Measurements from ENCODE around the gene PRAMEF12.

DNA sequence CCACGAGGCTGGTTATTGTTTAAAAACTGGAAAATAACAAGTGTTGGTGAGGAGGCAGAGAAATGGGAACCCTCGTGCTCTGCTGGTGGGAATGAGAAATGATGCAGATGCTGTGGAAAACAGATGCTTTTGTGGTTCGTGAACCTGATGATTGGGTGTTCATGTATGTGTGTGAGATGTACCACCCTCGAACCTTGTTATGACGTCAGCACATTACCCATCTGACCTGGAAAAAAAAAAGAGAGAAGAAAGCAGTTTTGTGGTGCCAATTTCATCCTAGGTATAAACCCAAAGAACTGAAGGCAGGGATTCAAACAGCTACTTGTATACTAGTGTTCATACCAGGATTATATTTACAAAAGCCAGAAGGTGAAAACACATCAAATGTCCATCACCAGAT lies 33.9 kb upstream of the PRAMEF12 start:
- TF ChIP-seq, protein P1, sequence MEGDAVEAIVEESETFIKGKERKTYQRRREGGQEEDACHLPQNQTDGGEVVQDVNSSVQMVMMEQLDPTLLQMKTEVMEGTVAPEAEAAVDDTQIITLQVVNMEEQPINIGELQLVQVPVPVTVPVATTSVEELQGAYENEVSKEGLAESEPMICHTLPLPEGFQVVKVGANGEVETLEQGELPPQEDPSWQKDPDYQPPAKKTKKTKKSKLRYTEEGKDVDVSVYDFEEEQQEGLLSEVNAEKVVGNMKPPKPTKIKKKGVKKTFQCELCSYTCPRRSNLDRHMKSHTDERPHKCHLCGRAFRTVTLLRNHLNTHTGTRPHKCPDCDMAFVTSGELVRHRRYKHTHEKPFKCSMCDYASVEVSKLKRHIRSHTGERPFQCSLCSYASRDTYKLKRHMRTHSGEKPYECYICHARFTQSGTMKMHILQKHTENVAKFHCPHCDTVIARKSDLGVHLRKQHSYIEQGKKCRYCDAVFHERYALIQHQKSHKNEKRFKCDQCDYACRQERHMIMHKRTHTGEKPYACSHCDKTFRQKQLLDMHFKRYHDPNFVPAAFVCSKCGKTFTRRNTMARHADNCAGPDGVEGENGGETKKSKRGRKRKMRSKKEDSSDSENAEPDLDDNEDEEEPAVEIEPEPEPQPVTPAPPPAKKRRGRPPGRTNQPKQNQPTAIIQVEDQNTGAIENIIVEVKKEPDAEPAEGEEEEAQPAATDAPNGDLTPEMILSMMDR (IDR thresholded peaks at IDR 0.05; ENCODE audit: poor library complexity) = no peak
- TF ChIP-seq EZH2 (IDR thresholded peaks at IDR 0.05; ENCODE audit: borderline replicate concordance) (no peak), EZH2phosphoT487 (IDR thresholded peaks at IDR 0.05; ENCODE audit: low read depth, severe bottlenecking, unreplicated experiment) (no peak)

All from hepatocyte (in vitro differentiated cells).